Fibroblast of villous mesenchyme (primary cell): ENCODE data around the gene IDI1. TPM values are rescaled to one million over a fixed set of nuclear protein-coding genes. Genes with fewer than 3 reads are reported as not detected.
"Not testable (repeated sequence)": the region's sequence is repeated elsewhere in the genome, so short reads cannot be mapped to it uniquely, and the experiment has no call there.

Source experiments
- DNase-seq: peaks from one replicate; pipeline ENCODE4 v3.0.0-alpha.2; 2010; ENCODE audit warnings: low read depth
- H3K4me3 ChIP-seq: 2 replicates; pipeline ENCODE4 v1.5.1; 2011; ENCODE audit warnings: low read depth, mild to moderate bottlenecking, low read length
- CTCF ChIP-seq: IDR thresholded peaks from 2 replicates; pipeline ENCODE4 v1.5.1; 2012; ENCODE audit warnings: low read depth, mild to moderate bottlenecking, low read length; ENCODE audit not compliant: insufficient read depth
- total RNA-seq: library from RNA; depleted of rRNA; stranded (reverse); fragments of >200 nt; gene quantifications from 2 replicates; pipeline ENCODE4 v1.2.3, GENCODE V29; 2012

The IDI1 gene
- total RNA-seq, 1 donor, result 174 TPM

DNA sequence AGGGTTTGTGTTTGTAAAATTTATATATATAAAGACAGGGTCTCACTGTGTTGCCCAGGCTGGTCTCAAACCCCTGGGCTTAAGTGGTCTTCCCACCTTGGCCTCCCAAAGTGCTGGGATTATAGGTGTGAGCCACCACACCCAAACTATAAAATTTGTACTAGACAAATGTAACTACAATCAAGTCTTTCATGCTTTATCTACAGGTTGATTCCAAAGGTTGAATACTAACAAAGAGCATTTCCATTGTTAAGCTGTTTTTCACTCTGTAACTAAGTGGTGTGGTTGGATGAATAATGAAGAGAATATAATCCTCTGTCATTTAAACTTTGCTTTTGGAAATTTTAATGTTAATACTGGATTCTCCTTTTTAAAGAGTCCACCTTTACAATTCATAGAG is 29.7 kb upstream of the IDI1 start:
- no peak for DNase-seq
- H3K4me3 ChIP-seq, result no peak overlapping the region
- no peak for TF ChIP-seq CTCF

DNA sequence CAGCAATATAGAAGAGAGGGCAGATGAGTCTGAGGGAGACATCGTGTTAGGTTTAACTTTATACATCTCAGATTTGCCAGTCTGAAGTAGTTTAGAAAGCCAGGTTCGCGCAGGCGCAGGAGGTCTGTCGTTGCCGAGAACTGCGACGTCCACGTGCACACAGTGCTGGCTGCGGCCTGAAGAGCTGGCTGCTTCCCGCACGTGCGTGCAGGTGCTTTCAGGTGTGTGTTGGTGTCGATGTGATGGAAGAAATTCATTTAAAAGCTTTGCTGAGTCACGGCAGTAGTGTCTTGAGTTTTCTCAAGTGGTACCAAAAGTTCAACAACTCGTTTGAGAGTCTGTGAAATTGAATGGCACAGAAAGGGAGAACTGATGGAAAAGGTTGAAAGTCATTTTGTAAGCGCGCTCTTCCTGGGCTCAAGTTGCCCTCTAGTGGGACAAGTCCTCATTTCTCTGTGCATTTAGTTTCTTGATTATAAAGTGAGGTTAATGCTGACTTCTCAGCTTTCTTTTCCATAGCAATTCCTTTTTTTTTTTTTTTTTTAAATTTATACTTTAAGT is 25.9 kb upstream of the IDI1 start:
- H3K4me3 ChIP-seq, result no peak overlapping the region
- peak; percentile 13 for DNase-seq
- peak; percentile 22 for TF ChIP-seq CTCF

GRCh38 chr10:1074052-1074747 is 25.3 kb upstream of the IDI1 start:
- no peak overlapping the region for H3K4me3 ChIP-seq
- no peak for DNase-seq
- no peak for TF ChIP-seq CTCF

- no peak for TF ChIP-seq CTCF
- DNase-seq, result peak; percentile 63
- H3K4me3 ChIP-seq, result no peak overlapping the region
These were observed 22.0 kb upstream of the IDI1 start for GRCh38 chr10:1070919-1071318.

GRCh38 chr10:1068380-1069361 is 19.8 kb upstream of the IDI1 start:
- no peak for TF ChIP-seq CTCF
- no peak overlapping the region for H3K4me3 ChIP-seq
- DNase-seq, result no peak

- not testable (repeated sequence) for DNase-seq
These were observed 17.8 kb upstream of the IDI1 start for GRCh38 chr10:1066734-1067133.

GRCh38 chr10:1064964-1065247 is 16.0 kb upstream of the IDI1 start:
- no peak for DNase-seq
- no peak for TF ChIP-seq CTCF
- H3K4me3 ChIP-seq, result no peak overlapping the region

More at GRCh38 chr10:1066734-1067133, 17.8 kb upstream of the IDI1 start:
- not testable (repeated sequence) for H3K4me3 ChIP-seq
